ENCODE data around the gene GEMIN7.
"Not testable (repeated sequence)": the region's sequence is repeated elsewhere in the genome, so short reads cannot be mapped to it uniquely, and the experiment has no call there.

The GEMIN7 gene

GRCh38 chr19:45106363-45106762 lies 27.3 kb downstream of the GEMIN7 start:
- H3K9me3 ChIP-seq (ENCODE audit: insufficient read depth, low read depth, low read length); H3K4ac ChIP-seq (ENCODE audit: low read depth, low read length); H2BK120ac ChIP-seq (ENCODE audit: insufficient read depth, low read length, poor library complexity); H3K4me2 ChIP-seq (ENCODE audit: low read length); H4K8ac ChIP-seq (ENCODE audit: low read depth, low read length); H3K79me1 ChIP-seq (ENCODE audit: low read length); H3K4me3 ChIP-seq (ENCODE audit: low read depth, low read length); H4K91ac ChIP-seq (ENCODE audit: low read depth, low read length); DNase-seq; H3K9ac ChIP-seq (ENCODE audit: low read length); H2BK12ac ChIP-seq (ENCODE audit: low read length); H2AFZ ChIP-seq (ENCODE audit: insufficient read depth, low read length, poor library complexity); H3K27ac ChIP-seq (ENCODE audit: low read depth, low read length); H3K4me1 ChIP-seq (ENCODE audit: control insufficient read depth in 1 of 2, insufficient read depth in 2 of 2, low read length in 2 of 2); H3K27me3 ChIP-seq (ENCODE audit: insufficient read depth, low read length); H3K14ac ChIP-seq (ENCODE audit: low read length); H4K12ac ChIP-seq (ENCODE audit: low read depth, low read length); H3K23ac ChIP-seq (ENCODE audit: low read length); H2BK5ac ChIP-seq (ENCODE audit: low read depth, low read length, poor library complexity); H2AK5ac ChIP-seq (ENCODE audit: low read length); H3K18ac ChIP-seq (ENCODE audit: low read length); H3K36me3 ChIP-seq (ENCODE audit: control insufficient read depth in 1 of 2, insufficient read depth in 2 of 2, low read length in 2 of 2): not testable (repeated sequence)
- WGBS (ENCODE audit: extremely low coverage, insufficient coverage, insufficient read length): no CpG with 5 or more reads among the region's 11 CpGs
- peaks cover 11% of the 10 kb centered on the region for H3K79me2 ChIP-seq (ENCODE audit: control insufficient read depth, insufficient read depth, low read length, poor library complexity)

GRCh38 chr19:45107621-45108150 lies 28.6 kb downstream of the GEMIN7 start:
- Histone ChIP-seq H2AFZ (ENCODE audit: insufficient read depth, low read length, poor library complexity) (no peak overlapping the region), H3K79me2 (ENCODE audit: control insufficient read depth, insufficient read depth, low read length, poor library complexity) (peaks cover 12% of the 10 kb centered on the region), H3K4ac (ENCODE audit: low read depth, low read length) (no peak overlapping the region), H3K27me3 (ENCODE audit: insufficient read depth, low read length) (no peaks in the 10 kb centered on the region), H3K14ac (ENCODE audit: low read length) (no peak overlapping the region), H3K9me3 (ENCODE audit: insufficient read depth, low read depth, low read length) (no peaks in the 10 kb centered on the region), H3K79me1 (ENCODE audit: low read length) (no peaks in the 10 kb centered on the region), H3K27ac (ENCODE audit: low read depth, low read length) (no peak overlapping the region), H4K8ac (ENCODE audit: low read depth, low read length) (no peak overlapping the region), H3K4me1 (ENCODE audit: control insufficient read depth in 1 of 2, insufficient read depth in 2 of 2, low read length in 2 of 2) (no peaks in the 10 kb centered on the region), H2BK12ac (ENCODE audit: low read length) (no peak overlapping the region), H2AK5ac (ENCODE audit: low read length) (no peak overlapping the region), H3K36me3 (ENCODE audit: control insufficient read depth in 1 of 2, insufficient read depth in 2 of 2, low read length in 2 of 2) (peaks cover 3 to 6% of the 10 kb centered on the region in 2 experiments), H4K12ac (ENCODE audit: low read depth, low read length) (no peak overlapping the region), H2BK120ac (ENCODE audit: insufficient read depth, low read length, poor library complexity) (no peak overlapping the region), H3K9ac (ENCODE audit: low read length) (no peak overlapping the region), H3K4me2 (ENCODE audit: low read length) (no peak overlapping the region), H4K91ac (ENCODE audit: low read depth, low read length) (no peak overlapping the region), H3K18ac (ENCODE audit: low read length) (no peak overlapping the region), H3K23ac (ENCODE audit: low read length) (no peak overlapping the region), H2BK5ac (ENCODE audit: low read depth, low read length, poor library complexity) (no peak overlapping the region), H3K4me3 (ENCODE audit: low read depth, low read length) (no peak overlapping the region)
- DNase-seq: peak; percentile 47 to 76
- WGBS (ENCODE audit: extremely low coverage, insufficient coverage, insufficient read length): no CpG with 5 or more reads among the region's 12 CpGs

GRCh38 chr19:45110851-45111266 lies 31.8 kb downstream of the GEMIN7 start:
- Histone ChIP-seq H3K79me1 (ENCODE audit: low read length) (no peaks in the 10 kb centered on the region), H3K36me3 (ENCODE audit: control insufficient read depth in 1 of 2, insufficient read depth in 2 of 2, low read length in 2 of 2) (peaks cover 2 to 3% of the 10 kb centered on the region in 2 experiments), H3K14ac (ENCODE audit: low read length) (no peak overlapping the region), H3K9ac (ENCODE audit: low read length) (no peak overlapping the region), H3K4ac (ENCODE audit: low read depth, low read length) (peak overlapping the region; percentile 66), H3K27me3 (ENCODE audit: insufficient read depth, low read length) (no peaks in the 10 kb centered on the region), H3K79me2 (ENCODE audit: control insufficient read depth, insufficient read depth, low read length, poor library complexity) (peaks cover 11% of the 10 kb centered on the region), H4K12ac (ENCODE audit: low read depth, low read length) (no peak overlapping the region), H2BK5ac (ENCODE audit: low read depth, low read length, poor library complexity) (no peak overlapping the region), H3K9me3 (ENCODE audit: insufficient read depth, low read depth, low read length) (no peaks in the 10 kb centered on the region), H2AK5ac (ENCODE audit: low read length) (no peak overlapping the region), H4K91ac (ENCODE audit: low read depth, low read length) (no peak overlapping the region), H3K27ac (ENCODE audit: low read depth, low read length) (no peak overlapping the region), H2BK120ac (ENCODE audit: insufficient read depth, low read length, poor library complexity) (no peak overlapping the region), H2AFZ (ENCODE audit: insufficient read depth, low read length, poor library complexity) (no peak overlapping the region), H2BK12ac (ENCODE audit: low read length) (no peak overlapping the region), H3K4me3 (ENCODE audit: low read depth, low read length) (no peak overlapping the region), H3K4me2 (ENCODE audit: low read length) (no peak overlapping the region), H4K8ac (ENCODE audit: low read depth, low read length) (no peak overlapping the region), H3K4me1 (ENCODE audit: control insufficient read depth in 1 of 2, insufficient read depth in 2 of 2, low read length in 2 of 2) (peaks cover 0 to 4% of the 10 kb centered on the region in 2 experiments), H3K18ac (ENCODE audit: low read length) (no peak overlapping the region), H3K23ac (ENCODE audit: low read length) (no peak overlapping the region)
- no peak for DNase-seq
- WGBS (ENCODE audit: extremely low coverage, insufficient coverage, insufficient read length): no CpG with 5 or more reads among the region's 5 CpGs

- peaks cover 1 to 11% of the 10 kb centered on the region in 2 experiments for H3K4me1 ChIP-seq (ENCODE audit: control insufficient read depth in 1 of 2, insufficient read depth in 2 of 2, low read length in 2 of 2)
- no peak overlapping the region for H3K14ac ChIP-seq (ENCODE audit: low read length)
- H2BK12ac ChIP-seq (ENCODE audit: low read length): no peak overlapping the region
- no peak overlapping the region for H3K4me2 ChIP-seq (ENCODE audit: low read length)
- no peak overlapping the region for H4K91ac ChIP-seq (ENCODE audit: low read depth, low read length)
- peak overlapping the region; percentile 33 for H3K18ac ChIP-seq (ENCODE audit: low read length)
- H2BK120ac ChIP-seq (ENCODE audit: insufficient read depth, low read length, poor library complexity): no peak overlapping the region
- H2AFZ ChIP-seq (ENCODE audit: insufficient read depth, low read length, poor library complexity): no peak overlapping the region
- WGBS (ENCODE audit: extremely low coverage, insufficient coverage, insufficient read length): no CpG with 5 or more reads among the region's 11 CpGs
- peaks cover 11% of the 10 kb centered on the region for H3K79me2 ChIP-seq (ENCODE audit: control insufficient read depth, insufficient read depth, low read length, poor library complexity)
- H2AK5ac ChIP-seq (ENCODE audit: low read length): no peak overlapping the region
- no peak overlapping the region for H3K23ac ChIP-seq (ENCODE audit: low read length)
- H3K4ac ChIP-seq (ENCODE audit: low read depth, low read length): peak overlapping the region; percentile 17
- H3K9ac ChIP-seq (ENCODE audit: low read length): no peak overlapping the region
- H3K27ac ChIP-seq (ENCODE audit: low read depth, low read length): no peak overlapping the region
- H3K4me3 ChIP-seq (ENCODE audit: low read depth, low read length): no peak overlapping the region
- H2BK5ac ChIP-seq (ENCODE audit: low read depth, low read length, poor library complexity): no peak overlapping the region
- H4K12ac ChIP-seq (ENCODE audit: low read depth, low read length): no peak overlapping the region
- no peaks in the 10 kb centered on the region for H3K27me3 ChIP-seq (ENCODE audit: insufficient read depth, low read length)
- no peaks in the 10 kb centered on the region for H3K9me3 ChIP-seq (ENCODE audit: insufficient read depth, low read depth, low read length)
- no peak overlapping the region for H4K8ac ChIP-seq (ENCODE audit: low read depth, low read length)
- H3K79me1 ChIP-seq (ENCODE audit: low read length): no peaks in the 10 kb centered on the region
- DNase-seq: peak; percentile 61 to 65
- H3K36me3 ChIP-seq (ENCODE audit: control insufficient read depth in 1 of 2, insufficient read depth in 2 of 2, low read length in 2 of 2): peaks cover 2 to 3% of the 10 kb centered on the region in 2 experiments
Observed at GRCh38 chr19:45112111-45112827, 33.2 kb downstream of the GEMIN7 start.
